Measurements from ENCODE around the gene SLC30A2.

Gene SLC30A2

DNA sequence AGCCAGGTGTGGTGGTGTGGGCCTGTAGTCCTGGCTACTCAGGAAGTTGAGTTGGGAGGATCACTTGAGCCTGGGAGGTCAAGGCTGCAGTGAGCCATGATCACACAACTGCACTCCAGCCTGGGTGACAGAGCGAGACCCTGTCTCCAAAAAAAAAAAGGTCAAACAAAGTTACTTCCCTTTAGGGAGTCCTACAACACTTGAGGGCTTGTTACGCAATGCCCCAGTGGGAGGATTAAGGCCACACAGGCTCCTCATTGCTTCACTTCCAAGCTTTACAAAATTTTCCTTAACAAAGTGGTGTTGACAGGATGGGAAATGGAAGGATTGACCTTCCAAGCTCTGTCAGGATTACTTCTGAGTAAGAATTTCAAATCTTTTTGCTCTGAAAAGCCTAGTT lies 30.6 kb downstream of the SLC30A2 start:
- peak; percentile 67 to 89 for DNase-seq (ENCODE audit: low read depth in 2 of 2)
- H3K4me3 ChIP-seq (replicated peaks in 1 of 2; ENCODE audit: low read depth in 2 of 2, low read length in 2 of 2): no peak overlapping the region
- TF ChIP-seq, protein P1, sequence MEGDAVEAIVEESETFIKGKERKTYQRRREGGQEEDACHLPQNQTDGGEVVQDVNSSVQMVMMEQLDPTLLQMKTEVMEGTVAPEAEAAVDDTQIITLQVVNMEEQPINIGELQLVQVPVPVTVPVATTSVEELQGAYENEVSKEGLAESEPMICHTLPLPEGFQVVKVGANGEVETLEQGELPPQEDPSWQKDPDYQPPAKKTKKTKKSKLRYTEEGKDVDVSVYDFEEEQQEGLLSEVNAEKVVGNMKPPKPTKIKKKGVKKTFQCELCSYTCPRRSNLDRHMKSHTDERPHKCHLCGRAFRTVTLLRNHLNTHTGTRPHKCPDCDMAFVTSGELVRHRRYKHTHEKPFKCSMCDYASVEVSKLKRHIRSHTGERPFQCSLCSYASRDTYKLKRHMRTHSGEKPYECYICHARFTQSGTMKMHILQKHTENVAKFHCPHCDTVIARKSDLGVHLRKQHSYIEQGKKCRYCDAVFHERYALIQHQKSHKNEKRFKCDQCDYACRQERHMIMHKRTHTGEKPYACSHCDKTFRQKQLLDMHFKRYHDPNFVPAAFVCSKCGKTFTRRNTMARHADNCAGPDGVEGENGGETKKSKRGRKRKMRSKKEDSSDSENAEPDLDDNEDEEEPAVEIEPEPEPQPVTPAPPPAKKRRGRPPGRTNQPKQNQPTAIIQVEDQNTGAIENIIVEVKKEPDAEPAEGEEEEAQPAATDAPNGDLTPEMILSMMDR (IDR thresholded peaks at IDR 0.05; ENCODE audit: low read depth, low read length): no peak

- no peak for DNase-seq (ENCODE audit: low read depth in 2 of 2)
- no peak overlapping the region for H3K4me3 ChIP-seq (replicated peaks in 1 of 2; ENCODE audit: low read depth in 2 of 2, low read length in 2 of 2)
- TF ChIP-seq, protein P1 (IDR thresholded peaks at IDR 0.05; ENCODE audit: low read depth, low read length): no peak
Measured at GRCh38 chr1:26014179-26014578, 31.7 kb downstream of the SLC30A2 start.

DNA sequence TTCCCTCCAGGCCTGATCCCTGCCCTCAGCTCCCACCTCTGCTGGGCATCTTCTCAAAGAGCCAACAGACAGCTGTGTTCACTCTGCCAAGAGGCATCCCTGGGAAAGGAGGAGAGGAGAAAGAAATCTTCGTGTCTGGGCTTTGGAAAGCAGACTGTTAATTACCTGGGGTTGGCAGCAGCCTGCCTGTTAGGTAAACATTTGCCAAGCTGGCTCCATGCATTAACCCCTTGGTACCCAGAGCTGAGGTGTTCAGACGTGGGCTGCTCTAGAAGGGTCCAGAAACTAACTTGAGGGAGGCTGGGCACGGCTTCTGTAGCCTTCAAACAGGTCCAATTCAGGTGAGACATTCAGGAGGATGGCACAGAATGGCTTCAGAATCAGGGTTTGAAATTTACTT lies 33.1 kb downstream of the SLC30A2 start:
- DNase-seq (ENCODE audit: low read depth in 2 of 2): no peak
- TF ChIP-seq, protein P1 (IDR thresholded peaks at IDR 0.05; ENCODE audit: low read depth, low read length): no peak

GRCh38 chr1:26010825-26011224 lies 35.1 kb downstream of the SLC30A2 start:
- DNase-seq (ENCODE audit: low read depth in 2 of 2): no peak
- TF ChIP-seq, protein P1 (IDR thresholded peaks at IDR 0.05; ENCODE audit: low read depth, low read length): no peak
- H3K4me3 ChIP-seq (replicated peaks in 1 of 2; ENCODE audit: low read depth in 2 of 2, low read length in 2 of 2): no peak overlapping the region

More for the DNA sequence above, 33.1 kb downstream of the SLC30A2 start:
- H3K4me3 ChIP-seq (replicated peaks in 1 of 2; ENCODE audit: low read depth in 2 of 2, low read length in 2 of 2): no peak overlapping the region

- peak in 1 of 2 donors; percentile 18 for DNase-seq (ENCODE audit: low read depth in 2 of 2)
- TF ChIP-seq, protein P1 (IDR thresholded peaks at IDR 0.05; ENCODE audit: low read depth, low read length): no peak
- no peak overlapping the region for H3K4me3 ChIP-seq (replicated peaks in 1 of 2; ENCODE audit: low read depth in 2 of 2, low read length in 2 of 2)
Measured at GRCh38 chr1:26009796-26010447, 36.0 kb downstream of the SLC30A2 start.

DNA sequence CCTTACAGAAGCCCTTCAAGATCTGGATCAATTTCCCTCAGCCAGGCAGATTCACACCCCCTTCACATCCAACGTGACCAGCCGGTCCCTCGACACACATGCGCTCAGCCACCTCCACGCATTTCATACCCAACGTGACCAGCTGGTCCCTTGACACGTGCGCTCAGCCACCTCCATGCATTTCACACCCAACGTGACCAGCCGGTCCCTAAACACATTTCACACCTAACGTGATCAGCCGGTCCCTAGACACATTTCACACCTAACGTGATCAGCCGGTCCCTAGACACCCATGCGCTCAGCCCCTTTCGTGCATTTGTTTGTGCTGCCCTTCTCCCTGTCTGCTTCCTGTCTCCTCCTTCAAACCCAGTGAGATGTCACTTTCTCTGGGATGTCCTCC lies 39.2 kb downstream of the SLC30A2 start:
- no peak for DNase-seq (ENCODE audit: low read depth in 2 of 2)
- TF ChIP-seq, protein P1 (IDR thresholded peaks at IDR 0.05; ENCODE audit: low read depth, low read length): no peak
- H3K4me3 ChIP-seq (replicated peaks in 1 of 2; ENCODE audit: low read depth in 2 of 2, low read length in 2 of 2): no peak overlapping the region
